NT2/D1 (cell line): Measurements from ENCODE around the gene KRT34.

Experiments used
- SUZ12 ChIP-seq: IDR thresholded peaks from 2 replicates; pipeline ENCODE4 v1.6.1; 2011; ENCODE audit not compliant: insufficient read length, insufficient read depth; ENCODE audit errors: extremely low read depth
- YY1 ChIP-seq: IDR thresholded peaks from 2 replicates; pipeline ENCODE4 v1.6.1; 2011; ENCODE audit not compliant: insufficient read length, insufficient read depth

DNA sequence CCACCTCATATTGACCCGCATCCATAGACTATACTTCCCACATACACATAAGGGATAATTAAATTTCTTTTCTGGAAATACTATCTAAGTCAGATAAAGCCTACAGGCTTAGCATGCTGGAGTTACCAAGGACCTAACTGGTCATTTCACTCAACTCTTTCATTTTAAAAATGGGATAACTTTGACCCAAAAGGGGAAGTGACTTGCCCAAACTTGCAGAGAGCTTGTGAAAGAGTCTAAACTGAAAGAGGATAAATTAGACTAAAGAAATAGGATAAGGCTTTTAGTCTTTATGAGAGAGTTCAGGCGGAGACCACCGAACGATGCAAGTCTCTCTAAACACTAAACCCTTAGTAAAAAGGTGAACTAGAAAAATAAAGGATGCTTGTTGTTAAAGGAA, 27.6 kb downstream of the KRT34 start:
- TF ChIP-seq YY1 (no peak), SUZ12 (no peak)
